ENCODE measurements around the gene SRSF5. TPM values are rescaled to one million over a fixed set of nuclear protein-coding genes. Genes with fewer than 3 reads are reported as not detected.
A peak's percentile ranks its signal among the peaks of the same experiment; 100 is the strongest.

SRSF5 gene
- total RNA-seq, 2 experiments from 2014 or later, result 565 to 587 TPM

GRCh38 chr14:69773571-69774276 is 6.8 kb downstream of the SRSF5 start:
- H3K4me1 Mint-ChIP-seq, result peaks cover 63% of the 10 kb centered on the region
- H3K27ac Mint-ChIP-seq, result no peak overlapping the region
- peaks cover 81% of the 10 kb centered on the region for H3K36me3 Mint-ChIP-seq
- no peaks in the 10 kb centered on the region for H3K9me3 Mint-ChIP-seq
- ATAC-seq (ENCODE audit: low read depth) (no peak), DNase-seq (no peak)
- H3K27me3 Mint-ChIP-seq, result no peaks in the 10 kb centered on the region
- POLR2A ChIA-PET, result interaction anchor here (0.6 kb wide), 1 partner anchor 8 kb away, joined by 3 read pairs; no protein-coding TSS in a partner anchor
- no peak overlapping the region for H3K4me3 Mint-ChIP-seq

DNA sequence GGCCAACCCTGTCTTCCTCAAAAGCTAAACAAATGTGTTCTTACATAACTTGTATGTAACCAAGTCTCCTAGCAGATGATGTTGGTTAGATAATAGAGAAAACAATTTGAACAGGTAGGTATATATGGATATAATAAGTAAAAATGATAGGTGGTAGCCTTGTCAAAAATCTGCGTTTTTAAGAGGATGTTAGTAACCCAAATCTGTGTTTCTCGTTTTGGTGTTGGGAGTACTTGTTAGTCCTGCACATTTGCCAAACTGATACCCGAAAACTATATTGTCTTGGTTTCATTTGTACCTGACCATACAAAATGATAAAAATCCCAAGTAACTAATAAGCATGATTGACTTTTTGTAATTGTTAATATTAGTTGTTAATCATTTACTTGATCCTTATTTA is 8.1 kb downstream of the SRSF5 start:
- peaks cover 54% of the 10 kb centered on the region for H3K4me1 Mint-ChIP-seq
- H3K4me3 Mint-ChIP-seq, result no peak overlapping the region
- DNase-seq (no peak), ATAC-seq (ENCODE audit: low read depth) (no peak)
- no peaks in the 10 kb centered on the region for H3K27me3 Mint-ChIP-seq
- POLR2A ChIA-PET, result interaction anchor here (5.6 kb wide), 1 partner anchor 8 kb away, joined by 19 read pairs; the partner anchor contains the start of gene SRSF5
- H3K9me3 Mint-ChIP-seq, result no peaks in the 10 kb centered on the region
- H3K36me3 Mint-ChIP-seq, result peaks cover 77% of the 10 kb centered on the region
- H3K27ac Mint-ChIP-seq, result no peak overlapping the region

- Mint-ChIP-seq H3K27ac (peak overlapping the region; percentile 71), H3K36me3 (peaks cover 70% of the 10 kb centered on the region), H3K4me1 (peaks cover 44% of the 10 kb centered on the region), H3K9me3 (no peaks in the 10 kb centered on the region), H3K27me3 (no peaks in the 10 kb centered on the region), H3K4me3 (peak overlapping the region; percentile 47)
- POLR2A ChIA-PET, result interaction anchor here (5.6 kb wide), 1 partner anchor 10 kb away, joined by 19 read pairs; the partner anchor contains the start of gene SRSF5
- ATAC-seq (ENCODE audit: low read depth) (no peak), DNase-seq (no peak)
Measured at GRCh38 chr14:69776875-69777453, 10.0 kb downstream of the SRSF5 start.

- Mint-ChIP-seq H3K27ac (no peak overlapping the region), H3K9me3 (no peaks in the 10 kb centered on the region), H3K36me3 (peaks cover 52% of the 10 kb centered on the region), H3K27me3 (no peaks in the 10 kb centered on the region), H3K4me1 (peaks cover 31% of the 10 kb centered on the region), H3K4me3 (no peak overlapping the region)
- no peak for ATAC-seq (ENCODE audit: low read depth)
- POLR2A ChIA-PET, result interaction anchor here (5.6 kb wide), 1 partner anchor 12 kb away, joined by 19 read pairs; the partner anchor contains the start of gene SRSF5
- no peak for DNase-seq
Measured at GRCh38 chr14:69779088-69779487, 12.1 kb downstream of the SRSF5 start.

GRCh38 chr14:69780092-69780491 is 13.2 kb downstream of the SRSF5 start:
- peaks cover 28% of the 10 kb centered on the region for H3K4me1 Mint-ChIP-seq
- no peak overlapping the region for H3K4me3 Mint-ChIP-seq
- peaks cover 46% of the 10 kb centered on the region for H3K36me3 Mint-ChIP-seq
- H3K27me3 Mint-ChIP-seq, result no peaks in the 10 kb centered on the region
- H3K9me3 Mint-ChIP-seq, result no peaks in the 10 kb centered on the region
- no peak for DNase-seq
- ATAC-seq (ENCODE audit: low read depth), result no peak
- no peak overlapping the region for H3K27ac Mint-ChIP-seq
- POLR2A ChIA-PET, result interaction anchor here (0.6 to 5.6 kb wide), 2 partner anchors 13 to 50 kb away, joined by 5 to 19 read pairs; partner anchors contain the start of gene SRSF5

GRCh38 chr14:69780952-69781351 is 14.0 kb downstream of the SRSF5 start:
- Mint-ChIP-seq H3K36me3 (peaks cover 45% of the 10 kb centered on the region), H3K4me1 (peaks cover 23% of the 10 kb centered on the region), H3K4me3 (no peak overlapping the region), H3K27ac (peak overlapping the region; percentile 17), H3K27me3 (no peaks in the 10 kb centered on the region), H3K9me3 (no peaks in the 10 kb centered on the region)
- no peak for ATAC-seq (ENCODE audit: low read depth)
- POLR2A ChIA-PET, result no interaction called here
- no peak for DNase-seq

DNA sequence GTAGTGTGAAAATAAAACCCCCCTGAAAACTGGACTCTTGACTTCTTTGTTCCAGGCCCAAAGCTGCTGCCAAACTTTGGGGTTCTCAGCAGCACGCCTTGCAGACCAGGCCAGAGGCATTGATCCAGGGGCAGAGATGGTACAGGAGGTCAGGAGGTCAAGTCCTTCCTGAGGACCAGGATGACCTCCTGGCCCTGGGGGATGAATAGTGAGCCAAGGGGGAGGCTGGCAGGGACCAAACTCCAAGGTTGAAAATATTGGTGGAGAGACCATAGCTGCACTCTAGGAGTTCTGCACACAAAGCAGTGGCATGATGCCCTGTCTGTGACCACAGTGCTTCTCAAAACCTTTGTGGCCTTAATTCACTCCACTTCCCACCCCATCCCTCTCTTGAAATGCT is 18.0 kb downstream of the SRSF5 start:
- POLR2A ChIA-PET, result interaction anchor here (1.5 kb wide), 1 partner anchor 18 kb away, joined by 5 read pairs; the partner anchor contains the start of gene SRSF5
- Mint-ChIP-seq H3K4me3 (no peak overlapping the region), H3K4me1 (no peaks in the 10 kb centered on the region), H3K36me3 (peaks cover 14% of the 10 kb centered on the region), H3K9me3 (no peaks in the 10 kb centered on the region), H3K27me3 (no peaks in the 10 kb centered on the region), H3K27ac (no peak overlapping the region)
- ATAC-seq (ENCODE audit: low read depth), result no peak
- no peak for DNase-seq

- Mint-ChIP-seq H3K27ac (no peak overlapping the region), H3K4me3 (no peak overlapping the region), H3K27me3 (no peaks in the 10 kb centered on the region), H3K9me3 (no peaks in the 10 kb centered on the region), H3K36me3 (peaks cover 7% of the 10 kb centered on the region), H3K4me1 (no peaks in the 10 kb centered on the region)
- ATAC-seq (ENCODE audit: low read depth), result no peak
- POLR2A ChIA-PET, result no interaction called here
- DNase-seq, result no peak
Measured at GRCh38 chr14:69786603-69787002, 19.7 kb downstream of the SRSF5 start.

- no peaks in the 10 kb centered on the region for H3K9me3 Mint-ChIP-seq
- H3K27me3 Mint-ChIP-seq, result no peaks in the 10 kb centered on the region
- H3K27ac Mint-ChIP-seq, result no peak overlapping the region
- POLR2A ChIA-PET, result no interaction called here
- no peak overlapping the region for H3K4me3 Mint-ChIP-seq
- no peak for ATAC-seq (ENCODE audit: low read depth)
- no peak for DNase-seq
- no peaks in the 10 kb centered on the region for H3K4me1 Mint-ChIP-seq
- peaks cover 7% of the 10 kb centered on the region for H3K36me3 Mint-ChIP-seq
Measured at GRCh38 chr14:69789118-69789640, 22.2 kb downstream of the SRSF5 start.

- POLR2A ChIA-PET, result no interaction called here
- Mint-ChIP-seq H3K4me3 (no peak overlapping the region), H3K27me3 (no peaks in the 10 kb centered on the region), H3K4me1 (no peaks in the 10 kb centered on the region), H3K9me3 (no peaks in the 10 kb centered on the region), H3K36me3 (no peaks in the 10 kb centered on the region), H3K27ac (no peak overlapping the region)
- ATAC-seq (ENCODE audit: low read depth) (no peak), DNase-seq (no peak)
Measured at GRCh38 chr14:69792887-69793421, 26.0 kb downstream of the SRSF5 start.

DNA sequence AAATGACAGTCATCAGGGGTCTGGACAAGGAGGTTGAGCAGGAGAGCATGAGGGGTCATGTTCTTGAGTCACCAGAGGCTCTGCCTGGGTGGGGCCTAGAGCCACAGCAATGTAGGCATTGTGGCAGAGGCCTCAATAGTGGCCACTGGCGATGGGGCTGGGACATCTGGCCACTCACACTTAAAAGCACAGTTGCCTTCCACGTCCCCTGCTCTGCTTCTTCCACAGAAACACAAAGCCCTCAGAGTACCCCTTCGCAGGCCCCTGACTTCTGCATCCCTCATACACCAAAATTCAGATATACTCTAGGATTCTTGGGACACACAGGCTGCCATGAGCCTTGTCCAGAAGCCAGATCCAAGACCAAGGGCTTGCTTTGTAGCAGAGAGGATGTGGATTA is 27.8 kb downstream of the SRSF5 start:
- DNase-seq, result no peak
- ATAC-seq (ENCODE audit: low read depth), result no peak
- Mint-ChIP-seq H3K27me3 (no peaks in the 10 kb centered on the region), H3K36me3 (no peaks in the 10 kb centered on the region), H3K4me3 (no peak overlapping the region), H3K27ac (no peak overlapping the region), H3K4me1 (no peaks in the 10 kb centered on the region), H3K9me3 (no peaks in the 10 kb centered on the region)
- POLR2A ChIA-PET, result no interaction called here

GRCh38 chr14:69795691-69796090 is 28.7 kb downstream of the SRSF5 start:
- Mint-ChIP-seq H3K9me3 (no peaks in the 10 kb centered on the region), H3K36me3 (no peaks in the 10 kb centered on the region), H3K27me3 (no peaks in the 10 kb centered on the region), H3K27ac (no peak overlapping the region), H3K4me1 (no peaks in the 10 kb centered on the region), H3K4me3 (no peak overlapping the region)
- no peak for ATAC-seq (ENCODE audit: low read depth)
- POLR2A ChIA-PET, result no interaction called here
- no peak for DNase-seq

DNA sequence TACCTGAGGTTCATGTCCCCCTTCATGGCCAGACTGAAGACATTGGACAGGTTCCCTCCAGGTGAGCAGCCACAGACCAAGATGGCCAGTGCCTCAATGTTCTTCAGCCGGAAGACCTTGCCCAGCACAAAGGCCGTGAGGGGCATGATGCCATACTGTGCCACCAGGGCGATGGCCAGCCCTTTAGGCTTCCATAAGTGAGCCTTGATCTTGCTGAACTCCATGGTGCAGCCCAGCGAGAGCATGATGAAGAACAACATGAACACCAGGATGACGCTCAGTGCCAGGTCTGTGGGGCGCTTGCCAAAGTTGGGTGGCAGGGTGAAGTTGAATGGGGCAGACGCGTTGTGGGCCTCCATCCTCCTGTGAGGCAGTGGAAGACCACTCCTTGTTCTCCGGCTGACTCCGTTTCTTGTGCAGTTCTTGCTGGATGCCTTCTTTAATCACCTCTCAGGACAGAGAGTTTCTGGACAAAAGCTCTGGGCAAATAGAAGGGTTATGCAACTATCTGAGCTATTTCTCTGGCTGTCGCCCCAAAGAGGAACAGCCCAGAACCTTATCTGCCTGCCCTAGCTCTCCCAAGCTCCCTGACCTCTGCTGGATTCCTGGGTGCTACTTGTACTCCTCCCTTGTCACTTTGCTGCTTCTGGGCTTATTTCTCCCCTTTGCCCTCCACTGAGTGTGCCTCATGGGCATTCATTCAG is 30.0 kb downstream of the SRSF5 start, which contains the start of gene SLC10A1:
SLC10A1 (minus strand) TSS at position 445 of the 704 bp plus-strand sequence; CDS start at position 359, 86 bp downstream.
- DNase-seq (no peak), ATAC-seq (ENCODE audit: low read depth) (no peak)
- Mint-ChIP-seq H3K27ac (peak within 1 kb of the TSS; percentile 4), H3K4me1 (no peaks in the 10 kb centered on the region), H3K4me3 (no peak within 1 kb of the TSS), H3K27me3 (peaks cover 3% of the 10 kb centered on the region), H3K9me3 (peaks cover 2% of the 10 kb centered on the region), H3K36me3 (no peaks in the 10 kb centered on the region)
- POLR2A ChIA-PET, result no interaction called here
